ENCODE data around the gene CDRT4.

DNA sequence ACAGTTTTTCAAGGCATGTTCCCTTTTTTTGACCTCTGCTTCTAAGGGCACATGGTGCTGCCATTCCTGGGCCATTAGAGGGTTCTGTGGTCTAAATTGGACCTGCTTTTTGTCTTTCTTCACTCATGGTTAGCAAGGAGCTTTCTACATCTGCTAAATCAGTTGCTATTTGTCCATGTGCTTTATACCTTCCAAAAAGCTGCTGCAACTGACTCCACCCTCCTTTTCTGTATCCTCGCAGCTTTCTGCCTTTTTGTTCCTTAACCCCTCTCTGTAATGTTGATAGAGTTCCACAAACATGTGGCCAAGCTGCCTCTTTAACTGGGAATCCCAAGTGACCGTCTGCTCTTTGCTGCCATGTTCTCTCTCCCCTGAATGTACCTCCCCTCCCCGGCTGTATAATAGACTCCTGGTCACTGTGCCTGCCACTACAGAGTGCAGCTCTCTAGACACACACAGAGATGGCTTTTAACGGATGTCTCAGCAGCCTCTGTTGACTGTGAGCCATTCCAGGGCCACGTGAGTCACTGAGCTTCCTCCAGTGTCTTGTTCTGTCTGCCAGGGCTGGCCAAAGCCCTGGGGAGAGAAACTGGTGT, 68.6 kb downstream of the CDRT4 start:
- TF ChIP-seq ZNF331 (CRISPR knock-in tag; IDR thresholded peaks at IDR 0.05; ENCODE audit: low read depth), result no peak
- TF ChIP-seq, protein P1, sequence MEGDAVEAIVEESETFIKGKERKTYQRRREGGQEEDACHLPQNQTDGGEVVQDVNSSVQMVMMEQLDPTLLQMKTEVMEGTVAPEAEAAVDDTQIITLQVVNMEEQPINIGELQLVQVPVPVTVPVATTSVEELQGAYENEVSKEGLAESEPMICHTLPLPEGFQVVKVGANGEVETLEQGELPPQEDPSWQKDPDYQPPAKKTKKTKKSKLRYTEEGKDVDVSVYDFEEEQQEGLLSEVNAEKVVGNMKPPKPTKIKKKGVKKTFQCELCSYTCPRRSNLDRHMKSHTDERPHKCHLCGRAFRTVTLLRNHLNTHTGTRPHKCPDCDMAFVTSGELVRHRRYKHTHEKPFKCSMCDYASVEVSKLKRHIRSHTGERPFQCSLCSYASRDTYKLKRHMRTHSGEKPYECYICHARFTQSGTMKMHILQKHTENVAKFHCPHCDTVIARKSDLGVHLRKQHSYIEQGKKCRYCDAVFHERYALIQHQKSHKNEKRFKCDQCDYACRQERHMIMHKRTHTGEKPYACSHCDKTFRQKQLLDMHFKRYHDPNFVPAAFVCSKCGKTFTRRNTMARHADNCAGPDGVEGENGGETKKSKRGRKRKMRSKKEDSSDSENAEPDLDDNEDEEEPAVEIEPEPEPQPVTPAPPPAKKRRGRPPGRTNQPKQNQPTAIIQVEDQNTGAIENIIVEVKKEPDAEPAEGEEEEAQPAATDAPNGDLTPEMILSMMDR (conservative IDR thresholded peaks at IDR 0.05; ENCODE audit: low read depth in 2 of 2), result no peak
- TF ChIP-seq, protein P2, sequence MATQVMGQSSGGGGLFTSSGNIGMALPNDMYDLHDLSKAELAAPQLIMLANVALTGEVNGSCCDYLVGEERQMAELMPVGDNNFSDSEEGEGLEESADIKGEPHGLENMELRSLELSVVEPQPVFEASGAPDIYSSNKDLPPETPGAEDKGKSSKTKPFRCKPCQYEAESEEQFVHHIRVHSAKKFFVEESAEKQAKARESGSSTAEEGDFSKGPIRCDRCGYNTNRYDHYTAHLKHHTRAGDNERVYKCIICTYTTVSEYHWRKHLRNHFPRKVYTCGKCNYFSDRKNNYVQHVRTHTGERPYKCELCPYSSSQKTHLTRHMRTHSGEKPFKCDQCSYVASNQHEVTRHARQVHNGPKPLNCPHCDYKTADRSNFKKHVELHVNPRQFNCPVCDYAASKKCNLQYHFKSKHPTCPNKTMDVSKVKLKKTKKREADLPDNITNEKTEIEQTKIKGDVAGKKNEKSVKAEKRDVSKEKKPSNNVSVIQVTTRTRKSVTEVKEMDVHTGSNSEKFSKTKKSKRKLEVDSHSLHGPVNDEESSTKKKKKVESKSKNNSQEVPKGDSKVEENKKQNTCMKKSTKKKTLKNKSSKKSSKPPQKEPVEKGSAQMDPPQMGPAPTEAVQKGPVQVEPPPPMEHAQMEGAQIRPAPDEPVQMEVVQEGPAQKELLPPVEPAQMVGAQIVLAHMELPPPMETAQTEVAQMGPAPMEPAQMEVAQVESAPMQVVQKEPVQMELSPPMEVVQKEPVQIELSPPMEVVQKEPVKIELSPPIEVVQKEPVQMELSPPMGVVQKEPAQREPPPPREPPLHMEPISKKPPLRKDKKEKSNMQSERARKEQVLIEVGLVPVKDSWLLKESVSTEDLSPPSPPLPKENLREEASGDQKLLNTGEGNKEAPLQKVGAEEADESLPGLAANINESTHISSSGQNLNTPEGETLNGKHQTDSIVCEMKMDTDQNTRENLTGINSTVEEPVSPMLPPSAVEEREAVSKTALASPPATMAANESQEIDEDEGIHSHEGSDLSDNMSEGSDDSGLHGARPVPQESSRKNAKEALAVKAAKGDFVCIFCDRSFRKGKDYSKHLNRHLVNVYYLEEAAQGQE (IDR thresholded peaks at IDR 0.05; ENCODE audit: unreplicated experiment), result no peak
- TF ChIP-seq EZH2phosphoT487 (IDR thresholded peaks at IDR 0.05; ENCODE audit: unreplicated experiment), result no peak
- no peak for TF ChIP-seq POLR2AphosphoS5 (IDR thresholded peaks at IDR 0.05; ENCODE audit: low read depth)
- no peak for TF ChIP-seq ZNF114 (CRISPR knock-in tag; IDR thresholded peaks at IDR 0.05)
- no peak for TF ChIP-seq EZH2 (IDR thresholded peaks at IDR 0.05; ENCODE audit: low read depth, unreplicated experiment)
- TF ChIP-seq NANOG (IDR thresholded peaks at IDR 0.05; ENCODE audit: borderline replicate concordance), result no peak
- no peak for TF ChIP-seq CREB1 (CRISPR knock-in tag; IDR thresholded peaks at IDR 0.05; ENCODE audit: low read depth)

All from GM23338 (cell line).